ENCODE measurements around the gene PXDN.
"Not testable (repeated sequence)": the region's sequence is repeated elsewhere in the genome, so short reads cannot be mapped to it uniquely, and the experiment has no call there.

The PXDN gene

GRCh38 chr2:1702186-1702565 lies 42.1 kb downstream of the PXDN start:
- no peak for DNase-seq (ENCODE audit: low read depth)

- no peak for DNase-seq (ENCODE audit: low read depth)
These were observed 42.6 kb downstream of the PXDN start for GRCh38 chr2:1701556-1702185.

- DNase-seq (ENCODE audit: low read depth), result no peak
These were observed 43.3 kb downstream of the PXDN start for GRCh38 chr2:1701020-1701419.

- not testable (repeated sequence) for DNase-seq (ENCODE audit: low read depth)
These were observed 43.9 kb downstream of the PXDN start for GRCh38 chr2:1700427-1700826.

- DNase-seq (ENCODE audit: low read depth), result no peak
These were observed 45.9 kb downstream of the PXDN start for GRCh38 chr2:1698188-1698945.

- no peak for DNase-seq (ENCODE audit: low read depth)
These were observed 46.7 kb downstream of the PXDN start for GRCh38 chr2:1697601-1698000.

GRCh38 chr2:1696472-1696871 lies 47.8 kb downstream of the PXDN start:
- no peak for DNase-seq (ENCODE audit: low read depth)

- DNase-seq (ENCODE audit: low read depth), result no peak
These were observed 49.7 kb downstream of the PXDN start for GRCh38 chr2:1694371-1695271.

- DNase-seq (ENCODE audit: low read depth), result no peak
These were observed 50.6 kb downstream of the PXDN start for GRCh38 chr2:1693723-1694122.

GRCh38 chr2:1692342-1692741 lies 52.0 kb downstream of the PXDN start:
- DNase-seq (ENCODE audit: low read depth), result no peak

GRCh38 chr2:1691366-1691765 lies 52.9 kb downstream of the PXDN start:
- DNase-seq (ENCODE audit: low read depth), result no peak

- DNase-seq (ENCODE audit: low read depth), result no peak
These were observed 54.1 kb downstream of the PXDN start for GRCh38 chr2:1690056-1690775.

- no peak for DNase-seq (ENCODE audit: low read depth)
These were observed 55.5 kb downstream of the PXDN start for GRCh38 chr2:1688859-1689258.

- no peak for DNase-seq (ENCODE audit: low read depth)
These were observed 56.2 kb downstream of the PXDN start for GRCh38 chr2:1688161-1688560.

GRCh38 chr2:1687254-1687653 lies 57.1 kb downstream of the PXDN start:
- no peak for DNase-seq (ENCODE audit: low read depth)

- no peak for DNase-seq (ENCODE audit: low read depth)
These were observed 57.6 kb downstream of the PXDN start for GRCh38 chr2:1686784-1687105.

GRCh38 chr2:1685957-1686783 lies 58.1 kb downstream of the PXDN start:
- DNase-seq (ENCODE audit: low read depth), result no peak

- DNase-seq (ENCODE audit: low read depth), result no peak
These were observed 59.0 kb downstream of the PXDN start for GRCh38 chr2:1685078-1685956.

GRCh38 chr2:1683297-1683696 lies 61.0 kb downstream of the PXDN start:
- DNase-seq (ENCODE audit: low read depth), result no peak

- no peak for DNase-seq (ENCODE audit: low read depth)
These were observed 62.2 kb downstream of the PXDN start for GRCh38 chr2:1682181-1682440.

Data from T follicular helper cell (primary cell).